Measurements from ENCODE around the gene CHN1.

The CHN1 gene

DNA sequence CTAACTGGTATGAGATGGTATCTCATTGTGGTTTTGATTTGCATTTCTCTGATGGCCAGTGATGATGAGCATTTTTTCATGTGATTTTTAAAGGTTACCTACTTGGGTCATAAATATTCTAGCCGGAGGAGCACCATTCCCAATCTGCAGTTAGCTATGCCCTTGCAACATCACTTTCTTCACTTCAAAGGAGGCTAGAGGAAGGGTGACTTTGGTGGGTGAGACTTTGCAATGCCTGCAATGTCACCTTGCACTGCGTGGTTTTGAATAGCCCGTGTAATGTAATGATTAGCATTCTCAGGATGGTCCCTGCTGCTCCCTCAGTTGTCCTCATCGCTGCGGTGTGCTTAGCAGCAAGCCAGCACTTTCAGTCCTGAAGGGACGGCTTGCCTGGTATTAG is 184.8 kb downstream of the CHN1 start:
- no peak for DNase-seq

DNA sequence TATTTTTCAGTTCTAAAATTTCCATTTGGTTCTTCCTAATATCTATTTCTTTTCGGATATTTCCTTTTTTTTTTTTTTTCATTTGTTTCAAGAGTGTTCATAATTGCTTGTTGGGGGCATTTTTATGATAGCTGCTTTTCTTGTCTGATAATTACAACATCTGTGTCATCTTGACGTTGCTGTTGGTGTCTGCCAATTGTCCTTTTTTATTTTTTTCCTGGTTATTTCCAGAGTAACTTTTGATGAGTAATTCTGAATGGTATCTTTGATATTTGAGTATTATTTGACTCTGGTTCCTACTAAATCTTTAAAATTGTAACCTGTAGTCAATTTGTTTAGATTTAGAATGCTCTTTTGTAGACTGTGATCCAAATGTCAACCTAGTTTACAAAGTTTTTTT is 189.7 kb downstream of the CHN1 start:
- no peak for DNase-seq

DNA sequence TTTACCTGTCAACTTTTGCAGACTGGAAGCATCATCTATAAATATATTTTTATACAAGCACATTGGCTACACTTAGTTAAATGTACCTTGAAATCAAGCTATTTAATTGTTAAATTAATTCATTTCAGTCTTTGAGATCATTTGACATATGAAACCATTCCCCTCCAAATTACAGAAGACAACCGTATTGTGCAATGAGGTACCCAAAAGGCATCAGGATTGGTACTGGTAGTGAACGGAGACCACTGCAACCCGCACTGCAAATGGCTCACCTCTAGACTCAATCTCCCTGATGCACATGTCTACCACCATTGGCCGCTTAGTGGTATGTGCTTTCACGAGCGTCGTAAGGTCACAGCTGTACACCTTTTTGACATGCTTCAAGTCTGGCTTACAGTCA is 193.1 kb downstream of the CHN1 start:
- DNase-seq, result no peak

DNA sequence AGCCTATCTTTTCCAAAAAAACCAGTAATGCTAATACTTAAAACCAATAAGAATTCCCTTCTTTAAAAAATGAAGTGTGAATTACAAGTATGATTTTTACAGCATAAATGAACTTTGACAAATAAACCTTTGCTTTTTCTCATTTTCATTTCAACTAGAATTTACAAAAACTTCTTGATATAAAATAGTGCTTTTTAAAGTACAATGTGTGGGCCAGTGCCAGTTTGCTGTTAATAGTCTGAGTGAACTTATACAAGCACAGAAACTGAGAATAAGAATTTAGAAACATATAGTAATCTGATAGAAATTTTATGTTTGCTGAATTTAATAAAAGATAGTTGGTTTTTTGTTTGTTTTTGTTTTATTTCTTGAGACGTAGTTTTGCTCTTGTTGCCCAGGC is 197.2 kb downstream of the CHN1 start:
- no peak for DNase-seq

DNA sequence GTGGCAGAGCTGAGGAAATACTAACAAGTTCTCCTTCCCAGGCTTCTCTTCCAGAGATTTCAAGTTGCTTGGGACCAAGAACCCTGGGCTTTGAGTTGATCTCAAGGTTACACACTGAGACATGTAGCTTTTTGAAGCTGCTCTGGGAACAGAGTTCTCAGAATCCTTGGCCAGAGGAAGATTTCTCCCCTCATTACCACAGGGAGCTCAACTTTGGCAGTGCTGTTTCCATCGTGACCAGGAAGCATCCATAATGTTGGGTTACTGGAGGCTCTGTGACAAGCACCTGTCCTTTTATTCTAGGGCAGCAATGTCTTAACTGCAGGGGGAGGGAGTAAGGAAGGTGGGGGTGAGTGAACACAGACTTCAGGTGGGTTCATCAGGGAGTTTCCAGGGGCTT is 199.4 kb downstream of the CHN1 start:
- no peak for DNase-seq

DNA sequence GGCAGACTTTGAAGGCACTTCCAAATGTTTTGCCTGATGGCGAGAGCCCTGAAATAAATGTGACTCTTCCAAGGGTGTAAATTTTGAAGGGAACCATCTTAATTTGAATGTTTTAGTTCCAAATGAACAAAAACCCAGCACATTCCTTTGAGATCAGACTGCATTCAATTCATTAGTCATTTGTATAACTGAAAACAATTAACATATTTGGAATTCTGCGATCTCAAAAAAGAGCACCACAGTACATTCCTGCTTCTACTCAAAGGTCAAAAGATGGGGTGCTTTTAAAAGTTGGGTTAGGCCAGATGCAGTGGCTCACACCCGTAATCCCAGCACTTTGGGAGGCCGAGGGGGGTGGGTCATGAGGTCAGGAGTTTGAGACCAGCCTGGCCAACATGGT is 202.7 kb downstream of the CHN1 start:
- no peak for DNase-seq

DNA sequence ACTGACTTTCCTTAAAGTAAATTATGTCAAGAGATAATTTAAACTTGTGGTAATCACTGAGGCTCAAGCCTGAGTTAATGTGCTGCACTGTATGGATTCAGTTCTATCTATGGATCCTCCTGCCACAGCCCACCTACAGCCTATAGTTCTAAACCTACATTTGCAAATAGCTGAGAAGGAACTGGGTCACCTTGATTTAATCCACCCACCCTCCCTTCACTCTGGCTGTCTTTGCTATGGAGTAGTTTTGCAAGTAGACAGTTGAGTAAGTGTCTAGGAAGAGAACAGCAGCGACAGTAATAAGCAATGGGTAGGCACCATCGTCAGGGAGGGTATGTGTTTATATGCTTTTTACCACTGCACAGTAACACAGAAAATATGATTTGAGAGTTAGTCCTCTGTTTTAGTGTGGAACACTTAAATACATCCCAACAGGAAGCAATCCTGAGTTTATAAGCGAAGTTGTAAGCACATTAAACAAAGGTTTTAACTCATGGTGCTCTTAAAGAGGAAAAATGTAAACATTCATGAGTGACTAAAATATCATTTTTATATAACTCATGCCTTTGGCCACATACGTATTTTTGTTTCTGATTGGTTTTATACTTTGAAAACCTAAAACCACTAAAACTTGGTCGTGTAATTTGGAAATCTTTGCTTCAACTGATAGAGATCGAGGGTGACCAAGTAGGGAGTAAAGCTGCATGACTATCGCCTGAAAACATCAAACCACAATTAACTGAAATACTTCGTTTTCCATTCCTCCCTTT is 204.6 kb downstream of the CHN1 start:
- DNase-seq, result no peak

DNA sequence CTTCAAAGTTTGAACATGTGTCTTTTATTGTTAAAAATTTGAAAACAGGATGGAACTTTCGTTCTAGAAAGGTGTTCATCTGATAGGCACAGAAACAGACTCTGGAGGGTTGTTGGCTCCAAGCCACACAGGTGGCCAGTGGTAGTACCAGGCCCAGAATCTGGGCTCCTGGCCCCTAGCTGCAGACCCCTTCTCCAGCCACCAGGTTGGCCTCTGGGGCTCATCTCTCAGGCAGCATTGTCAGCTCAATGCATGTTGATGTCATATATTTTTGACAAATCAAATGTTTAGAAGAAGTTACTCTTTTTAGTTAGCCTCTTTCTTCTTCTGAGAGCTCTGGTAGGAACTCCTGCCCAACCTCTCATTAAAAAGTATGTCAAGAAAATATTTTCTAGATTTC is 206.4 kb downstream of the CHN1 start:
- no peak for DNase-seq

DNA sequence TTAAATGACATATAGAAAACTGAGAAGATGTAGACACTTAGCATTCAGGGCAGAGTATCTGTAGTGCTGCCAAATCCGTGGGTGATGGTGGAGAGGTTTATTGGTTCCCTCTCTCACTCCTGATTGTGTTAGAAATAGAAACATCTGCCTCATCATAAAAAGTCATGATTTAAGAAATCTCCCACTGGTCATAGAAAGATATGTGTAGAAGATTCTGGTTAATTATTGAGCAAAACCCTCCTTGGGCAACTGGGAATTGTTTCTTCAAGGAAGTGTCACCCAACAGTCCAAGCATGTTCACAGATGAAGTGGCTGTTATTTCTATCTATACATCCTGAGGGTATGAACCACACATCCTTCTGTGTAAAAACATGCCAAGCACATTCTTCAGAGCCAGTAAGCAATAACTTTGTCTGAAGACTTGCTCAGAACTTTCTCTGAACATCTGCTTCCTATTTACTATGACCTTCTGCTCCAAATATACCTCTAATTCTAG is 207.4 kb downstream of the CHN1 start:
- no peak for DNase-seq

DNA sequence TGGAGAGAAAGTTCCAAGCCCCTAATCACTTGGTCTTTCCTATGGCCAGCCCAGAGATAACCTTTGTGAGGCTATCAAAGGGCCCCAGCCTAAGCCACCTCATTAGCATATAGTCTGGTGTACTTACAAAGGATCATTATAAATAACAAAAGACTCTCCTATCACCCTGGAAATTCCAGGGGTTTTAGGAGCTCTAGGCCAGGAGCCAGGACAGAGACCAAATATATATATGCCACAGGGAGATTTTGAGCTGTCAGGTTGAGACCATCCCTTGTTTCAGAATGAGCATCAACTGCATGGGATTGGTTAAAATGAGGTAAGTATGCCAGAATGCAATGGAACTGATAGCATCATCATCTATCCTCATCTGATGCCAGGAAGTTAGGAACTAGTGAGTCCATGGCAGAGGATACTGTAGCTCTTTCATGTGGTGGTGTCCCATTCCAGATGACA is 208.8 kb downstream of the CHN1 start:
- DNase-seq, result no peak

DNA sequence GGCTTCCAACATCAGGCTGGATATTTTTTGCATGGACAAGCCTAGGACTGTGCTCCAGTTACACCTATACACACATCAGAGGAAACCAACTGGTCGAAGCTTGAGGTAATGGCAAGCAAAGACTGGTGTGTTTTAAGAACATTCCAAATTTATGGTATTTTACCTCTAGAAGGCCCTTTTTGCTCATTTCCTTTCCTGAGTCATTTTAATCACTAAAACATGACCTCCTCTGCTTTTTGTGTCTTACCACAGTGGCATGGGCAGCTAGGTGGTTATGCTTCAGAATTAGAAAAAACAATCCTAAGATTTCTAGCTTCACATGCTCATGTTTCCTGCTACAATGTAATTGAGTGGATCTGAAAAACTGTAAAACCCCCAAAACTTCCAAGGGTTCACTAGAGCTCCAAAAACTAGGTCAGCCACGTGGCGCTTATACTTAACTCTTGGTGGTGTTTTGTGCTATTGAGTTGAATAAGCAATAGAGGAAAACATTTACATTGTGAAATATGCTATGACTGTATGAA is 210.3 kb downstream of the CHN1 start:
- DNase-seq, result no peak

DNA sequence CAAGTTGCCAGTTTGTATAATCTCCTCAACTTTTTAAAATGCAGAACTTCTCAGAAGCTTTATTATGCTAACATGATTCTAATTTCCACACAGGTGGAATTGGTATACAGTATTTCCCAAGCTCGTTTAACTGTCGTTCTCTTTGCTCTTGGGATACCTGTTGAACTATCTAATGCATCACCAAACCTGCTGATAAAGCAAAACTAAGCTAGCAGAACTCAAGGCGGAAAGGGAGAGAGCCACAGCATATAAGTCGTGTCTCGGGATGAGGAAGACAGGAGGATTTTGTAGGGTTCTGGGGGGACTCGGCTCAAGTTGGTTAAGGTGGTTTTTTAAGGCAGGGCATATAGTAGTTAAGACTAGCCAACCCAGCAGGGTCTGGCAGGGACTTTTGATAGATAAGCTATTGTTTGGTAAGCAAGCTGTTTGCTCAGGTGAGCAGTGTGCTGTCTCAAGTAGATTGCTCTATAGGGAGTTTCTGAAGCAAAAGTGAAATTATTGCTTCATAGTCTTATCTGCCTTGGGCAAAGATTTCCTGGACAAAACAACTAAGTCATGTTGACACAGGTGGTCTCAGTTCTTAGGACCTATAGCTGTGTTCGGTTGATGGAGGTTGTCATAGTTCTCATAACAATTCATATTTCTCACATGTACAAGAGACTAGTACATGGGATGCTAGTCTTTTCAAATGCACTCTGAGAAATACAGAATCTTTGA is 212.7 kb downstream of the CHN1 start:
- DNase-seq, result no peak

DNA sequence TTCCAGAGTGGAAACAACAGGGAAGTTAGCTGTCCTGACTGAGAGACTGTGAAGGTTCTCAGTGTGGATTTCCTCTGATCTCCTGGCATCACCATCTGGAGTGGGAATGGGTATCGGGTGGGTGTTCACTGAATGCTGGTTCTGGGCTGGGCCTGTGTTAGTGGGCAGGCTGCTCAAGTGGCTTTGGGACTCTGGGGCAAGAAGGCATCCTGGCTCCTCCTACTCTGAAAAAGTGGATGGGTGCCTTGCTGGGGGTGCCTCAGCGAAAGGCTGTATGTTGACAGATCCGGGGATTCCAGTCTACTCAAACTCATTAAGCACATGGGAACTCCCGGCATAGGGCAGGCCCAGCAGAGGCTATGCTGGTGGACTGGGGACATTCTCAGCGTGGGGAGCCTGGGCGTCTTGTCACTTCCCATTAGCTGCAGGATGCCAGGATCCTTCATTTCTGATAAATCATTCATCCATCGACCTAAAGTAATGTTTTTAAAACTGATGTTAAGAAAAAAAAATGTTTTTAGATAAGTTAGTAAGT is 213.4 kb downstream of the CHN1 start:
- no peak for DNase-seq

DNA sequence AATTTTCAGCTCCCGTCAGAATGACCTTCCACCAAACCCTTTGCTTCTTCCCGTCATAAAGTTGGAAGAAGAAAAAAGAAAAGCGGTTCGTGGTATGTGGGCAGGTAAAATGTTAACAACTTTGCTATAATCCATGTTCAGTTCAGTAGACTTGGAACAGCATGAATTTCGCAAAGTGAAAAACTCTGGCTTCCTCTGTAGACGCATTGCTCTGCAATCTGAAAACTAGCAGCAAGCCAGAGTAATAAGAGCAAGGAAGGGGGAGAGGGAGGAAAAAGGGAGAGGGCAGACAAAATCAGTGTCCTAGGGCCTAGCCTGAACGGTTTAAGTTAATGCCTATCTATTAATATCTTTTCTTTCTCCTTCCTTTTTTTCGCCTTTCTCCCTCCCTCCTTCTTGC is 214.2 kb downstream of the CHN1 start:
- no peak for DNase-seq

DNA sequence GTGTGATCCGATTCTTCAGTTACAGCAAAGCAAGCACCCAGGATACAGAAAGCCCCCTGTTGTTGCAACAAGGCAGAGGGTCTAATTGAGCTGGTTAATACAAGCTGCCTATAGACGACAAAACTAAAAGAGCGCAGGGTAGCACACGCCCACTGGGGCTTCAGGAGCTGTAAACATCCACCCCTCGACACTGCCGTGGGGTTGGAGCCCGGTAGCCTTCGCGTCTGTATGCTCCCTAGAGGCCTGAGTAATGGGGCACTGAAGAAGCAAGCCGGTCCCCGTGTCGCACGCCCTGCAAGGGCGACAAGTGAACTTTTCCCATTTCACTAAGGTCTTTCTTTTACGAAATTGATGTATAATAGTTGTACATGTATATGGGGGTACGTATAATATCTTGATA is 216.2 kb downstream of the CHN1 start:
- DNase-seq, result no peak

DNA sequence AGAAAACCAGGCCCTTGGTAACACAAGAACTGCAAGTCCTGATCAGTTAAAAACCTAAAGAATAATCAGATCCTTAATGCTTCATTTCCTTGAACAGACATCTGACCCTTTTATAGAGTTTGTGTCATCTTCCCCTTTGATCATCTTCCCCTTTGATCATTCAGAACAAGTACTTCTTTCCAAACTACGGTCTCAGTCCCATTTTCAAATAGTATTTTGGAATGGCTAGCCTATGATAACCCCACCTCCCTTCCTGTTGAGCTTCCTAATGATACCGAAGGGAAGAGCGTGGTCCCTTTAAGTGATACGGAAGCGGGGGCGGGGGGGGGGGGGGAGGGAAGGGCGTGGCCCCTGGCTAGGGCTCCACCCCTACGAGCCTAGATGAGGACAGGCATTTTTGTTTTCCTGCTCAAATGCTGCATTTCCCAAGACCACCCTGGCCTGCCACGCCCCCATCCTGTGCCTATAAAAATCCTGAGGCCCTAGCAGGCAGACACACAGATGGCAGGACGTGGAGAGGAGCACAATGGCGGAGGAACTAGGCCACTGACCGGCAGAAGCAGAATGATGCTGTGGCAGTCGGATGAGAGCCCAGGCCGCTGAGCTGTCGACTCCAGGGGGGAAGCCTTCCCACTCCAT is 216.8 kb downstream of the CHN1 start:
- DNase-seq, result no peak

DNA sequence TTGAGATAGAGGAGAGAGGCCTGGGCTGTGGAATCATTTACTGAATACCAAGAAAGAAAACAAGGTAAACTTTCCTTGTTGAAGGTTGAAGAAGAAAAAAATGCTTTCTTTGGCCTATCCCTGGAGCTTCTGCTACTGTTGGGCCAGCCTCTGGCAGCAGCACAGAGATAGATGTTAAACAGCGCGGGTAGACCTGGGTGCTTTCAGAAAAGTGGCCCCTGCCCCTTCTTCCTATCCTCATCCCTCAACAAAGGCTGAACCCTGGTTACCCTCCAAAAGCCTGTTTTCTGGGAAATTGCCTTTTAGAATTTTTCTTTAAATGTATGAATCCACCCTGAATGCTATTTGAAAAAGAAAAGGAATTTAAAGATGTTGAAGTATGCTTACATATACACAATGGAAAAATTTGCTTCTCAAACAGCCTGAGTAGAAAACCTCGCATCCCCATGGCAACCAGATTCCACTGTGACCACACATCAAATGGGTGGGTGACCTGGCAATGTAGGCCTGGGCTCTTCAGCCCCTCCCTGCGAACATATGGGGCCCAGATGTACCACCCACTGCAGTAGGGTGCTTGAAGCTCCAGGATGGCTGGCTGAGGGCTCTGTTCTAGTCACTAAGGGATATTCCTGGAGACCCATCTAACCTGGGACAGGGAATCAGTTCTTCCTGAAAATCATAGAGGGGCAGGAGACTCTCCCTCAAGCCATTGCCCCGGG is 217.5 kb downstream of the CHN1 start:
- no peak for DNase-seq

DNA sequence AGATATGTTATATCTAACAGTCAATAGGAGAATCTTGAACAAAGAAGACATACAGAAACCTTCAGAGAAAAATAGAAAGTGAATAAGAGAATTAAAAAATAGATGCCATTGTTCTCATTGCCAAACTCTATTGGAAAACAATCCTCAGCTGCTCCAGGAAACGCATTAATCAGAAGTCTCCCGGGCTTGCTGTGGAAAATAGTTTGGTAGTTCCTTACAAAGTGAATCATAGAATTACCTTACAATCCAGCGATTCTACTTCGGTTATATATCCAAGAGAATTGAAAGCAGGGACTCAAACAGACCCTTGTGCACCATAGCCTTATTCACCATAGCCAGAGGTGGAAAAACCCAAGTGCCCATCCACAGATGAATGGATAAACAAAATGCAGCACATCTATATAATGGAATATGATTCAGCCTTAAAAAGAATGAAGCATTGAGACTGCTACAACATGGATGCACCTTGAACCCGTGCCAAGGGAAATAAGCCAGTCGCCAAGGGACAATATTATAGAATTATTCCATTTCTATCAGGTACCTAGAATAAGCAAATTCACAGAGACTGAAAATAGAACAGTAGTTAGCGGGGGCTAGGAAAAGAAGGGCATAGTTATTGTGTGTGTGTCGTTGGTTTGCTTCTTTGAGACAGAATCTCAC is 219.0 kb downstream of the CHN1 start:
- no peak for DNase-seq

DNA sequence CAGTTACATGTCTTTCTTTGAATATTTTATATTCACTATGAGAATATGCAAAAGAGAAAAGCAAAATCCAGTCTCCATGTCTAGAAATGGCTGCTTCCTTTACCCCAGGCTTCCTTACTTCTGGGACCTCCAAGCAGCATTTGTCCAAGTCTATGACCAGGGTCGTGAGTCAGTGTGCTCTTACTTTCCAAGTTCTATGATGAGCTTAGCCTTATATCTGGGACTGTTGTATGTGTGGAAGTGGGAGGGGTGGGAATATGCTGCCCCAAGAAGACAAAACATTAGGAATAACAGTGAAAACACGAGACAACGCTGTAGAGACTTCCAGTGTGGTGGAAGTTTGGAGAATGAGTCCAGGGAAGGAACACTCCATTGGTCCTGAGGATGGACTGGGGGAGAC is 219.7 kb downstream of the CHN1 start:
- DNase-seq, result no peak

DNA sequence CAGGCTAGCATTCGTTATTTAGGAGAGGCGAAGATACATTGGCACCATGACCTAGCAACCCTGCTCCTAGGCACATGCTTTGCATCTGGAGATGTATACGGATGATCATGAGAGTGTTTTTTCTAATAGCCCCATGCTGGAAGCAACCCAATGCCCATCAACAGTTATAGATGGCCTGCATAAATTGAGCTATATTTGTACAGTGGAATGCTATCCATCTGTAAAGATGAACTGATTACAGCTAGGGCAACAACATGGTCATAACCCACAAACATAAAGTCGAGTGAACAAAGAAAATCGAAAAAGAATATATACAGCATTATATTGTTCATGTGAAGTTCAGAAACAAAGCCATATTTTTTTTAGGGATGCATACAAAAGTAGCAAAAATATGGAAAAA is 220.3 kb downstream of the CHN1 start:
- DNase-seq, result no peak

DNA sequence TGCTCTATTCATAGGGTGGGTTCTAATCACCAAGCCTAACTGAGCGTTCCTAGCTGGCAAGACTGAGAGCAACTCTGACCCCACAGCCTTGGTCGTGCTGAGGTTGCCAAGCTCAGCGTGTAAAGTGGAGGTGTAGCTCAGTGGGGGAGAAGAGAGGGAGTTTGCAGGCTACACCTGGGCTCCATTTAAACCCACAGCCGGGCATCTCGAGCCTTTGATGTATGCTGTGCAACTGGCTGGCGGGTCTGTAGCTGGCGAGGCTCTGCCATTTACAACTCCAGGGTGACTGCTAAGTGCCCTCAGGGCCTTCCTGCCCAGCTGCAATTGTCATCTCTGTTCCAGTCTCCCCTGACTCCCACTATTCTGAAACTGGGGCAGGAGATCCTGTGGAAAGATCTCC is 220.9 kb downstream of the CHN1 start:
- DNase-seq, result no peak

DNA sequence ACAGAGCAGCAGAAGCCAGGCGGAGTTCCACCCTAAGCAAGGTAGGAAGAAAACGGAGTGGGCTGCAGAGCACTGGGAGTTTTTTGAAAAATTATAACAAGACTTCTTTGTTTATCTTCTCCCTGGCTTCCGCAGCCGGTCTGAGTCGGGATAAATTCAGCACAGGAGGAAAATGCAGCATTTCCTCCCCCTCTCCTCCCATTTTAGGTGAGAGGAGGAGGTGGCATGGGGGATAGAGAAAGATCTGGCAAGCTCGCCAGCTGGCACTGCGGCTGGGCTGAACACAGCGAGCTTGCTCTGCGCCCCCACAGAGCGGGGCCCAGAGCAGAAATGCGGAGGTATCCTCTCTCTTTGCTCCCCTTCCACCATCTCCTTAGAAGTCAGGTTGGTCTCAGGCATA is 223.2 kb downstream of the CHN1 start:
- no peak for DNase-seq
